Mesothelial cell of epicardium (in vitro differentiated cells): ENCODE measurements around the gene C2CD3. TPM values are rescaled to one million over a fixed set of nuclear protein-coding genes. Genes with fewer than 3 reads are reported as not detected.
"Not testable (repeated sequence)": the region's sequence is repeated elsewhere in the genome, so short reads cannot be mapped to it uniquely, and the experiment has no call there.

ENCODE experiments used
- DNase-seq, 2 experiments: peaks; one replicate each; pipeline ENCODE4 v3.0.0; 2021; ENCODE audit warnings: low spot score in 2 of 2; ENCODE audit not compliant: unreplicated experiment in 2 of 2
- H3K27ac Mint-ChIP-seq: 2 replicates; pipeline ENCODE4 v1.8.0; 2021; ENCODE audit warnings: mixed read lengths
- H3K27me3 Mint-ChIP-seq: 2 replicates; pipeline ENCODE4 v1.8.0; 2021; ENCODE audit warnings: low read depth, mixed read lengths
- H3K36me3 Mint-ChIP-seq: 2 replicates; pipeline ENCODE4 v1.8.0; 2021; ENCODE audit warnings: mixed read lengths
- H3K4me1 Mint-ChIP-seq: 2 replicates; pipeline ENCODE4 v1.8.0; 2021; ENCODE audit warnings: mixed read lengths
- H3K4me3 Mint-ChIP-seq: 2 replicates; pipeline ENCODE4 v1.8.0; 2021; ENCODE audit warnings: mild to moderate bottlenecking, moderate library complexity, mixed read lengths
- H3K9me3 Mint-ChIP-seq: 2 replicates; pipeline ENCODE4 v1.8.0; 2021; ENCODE audit warnings: mixed read lengths
- total RNA-seq: library from RNA; stranded (reverse); gene quantifications from 3 replicates; pipeline ENCODE4 v1.2.1, GENCODE V29; 2021
- TF ChIP-seq, protein P1 (sequence below): fragments of 200-600 bp; sonication (generic); IDR thresholded peaks from one replicate; pipeline ENCODE4 v1.5.0; 2021; ENCODE audit warnings: antibody characterized with exemption; ENCODE audit not compliant: unreplicated experiment

Gene C2CD3
- total RNA-seq, 1 donor from 2014 or later: 34.8 TPM

DNA sequence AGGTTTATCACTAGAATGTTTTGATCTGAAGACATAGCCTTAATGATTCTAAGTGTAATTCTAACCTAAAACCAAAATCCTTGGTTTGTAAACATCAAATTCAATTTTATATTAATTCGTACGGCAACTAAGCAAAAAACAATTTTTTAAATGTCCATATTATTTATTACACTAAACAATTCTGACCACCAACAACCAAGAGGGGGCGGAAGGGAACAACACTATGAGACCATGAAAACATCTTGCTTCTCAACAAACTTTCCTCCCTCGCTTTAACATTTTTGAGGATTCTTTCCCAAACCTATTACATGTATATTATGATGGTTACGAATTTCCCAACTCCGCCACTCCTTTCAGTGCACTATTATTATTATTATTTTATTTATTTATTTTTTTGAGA, 181.6 kb downstream of the C2CD3 start:
- Mint-ChIP-seq H3K4me1 (no peaks in the 10 kb centered on the region), H3K9me3 (no peaks in the 10 kb centered on the region), H3K27me3 (peaks cover 3% of the 10 kb centered on the region), H3K36me3 (no peaks in the 10 kb centered on the region), H3K27ac (no peak overlapping the region), H3K4me3 (no peak overlapping the region)
- TF ChIP-seq, protein P1, sequence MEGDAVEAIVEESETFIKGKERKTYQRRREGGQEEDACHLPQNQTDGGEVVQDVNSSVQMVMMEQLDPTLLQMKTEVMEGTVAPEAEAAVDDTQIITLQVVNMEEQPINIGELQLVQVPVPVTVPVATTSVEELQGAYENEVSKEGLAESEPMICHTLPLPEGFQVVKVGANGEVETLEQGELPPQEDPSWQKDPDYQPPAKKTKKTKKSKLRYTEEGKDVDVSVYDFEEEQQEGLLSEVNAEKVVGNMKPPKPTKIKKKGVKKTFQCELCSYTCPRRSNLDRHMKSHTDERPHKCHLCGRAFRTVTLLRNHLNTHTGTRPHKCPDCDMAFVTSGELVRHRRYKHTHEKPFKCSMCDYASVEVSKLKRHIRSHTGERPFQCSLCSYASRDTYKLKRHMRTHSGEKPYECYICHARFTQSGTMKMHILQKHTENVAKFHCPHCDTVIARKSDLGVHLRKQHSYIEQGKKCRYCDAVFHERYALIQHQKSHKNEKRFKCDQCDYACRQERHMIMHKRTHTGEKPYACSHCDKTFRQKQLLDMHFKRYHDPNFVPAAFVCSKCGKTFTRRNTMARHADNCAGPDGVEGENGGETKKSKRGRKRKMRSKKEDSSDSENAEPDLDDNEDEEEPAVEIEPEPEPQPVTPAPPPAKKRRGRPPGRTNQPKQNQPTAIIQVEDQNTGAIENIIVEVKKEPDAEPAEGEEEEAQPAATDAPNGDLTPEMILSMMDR: no peak
- DNase-seq: no peak

DNA sequence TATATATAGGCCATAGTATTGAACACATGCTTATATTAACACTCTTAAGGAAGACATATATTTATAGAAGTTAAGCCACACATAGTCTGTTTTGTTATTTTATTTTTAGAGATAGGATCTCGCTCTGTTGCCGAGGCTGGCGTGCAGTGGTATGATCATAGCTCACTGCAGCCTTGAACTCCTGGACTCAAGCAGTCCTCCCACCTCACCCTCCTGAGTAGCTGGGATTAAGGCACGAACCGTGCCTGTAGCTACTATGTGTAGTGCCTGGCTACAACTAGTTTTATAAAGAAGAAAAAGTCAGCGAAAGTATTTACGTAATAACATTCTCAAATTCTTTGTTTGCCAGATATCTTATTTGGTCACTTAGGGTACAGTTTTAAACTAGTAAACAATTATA, 182.6 kb downstream of the C2CD3 start:
- peaks cover 3% of the 10 kb centered on the region for H3K27me3 Mint-ChIP-seq
- H3K36me3 Mint-ChIP-seq: no peaks in the 10 kb centered on the region
- TF ChIP-seq, protein P1: no peak
- H3K4me3 Mint-ChIP-seq: no peak overlapping the region
- peaks cover 7% of the 10 kb centered on the region for H3K4me1 Mint-ChIP-seq
- no peaks in the 10 kb centered on the region for H3K9me3 Mint-ChIP-seq
- no peak overlapping the region for H3K27ac Mint-ChIP-seq
- DNase-seq: no peak

DNA sequence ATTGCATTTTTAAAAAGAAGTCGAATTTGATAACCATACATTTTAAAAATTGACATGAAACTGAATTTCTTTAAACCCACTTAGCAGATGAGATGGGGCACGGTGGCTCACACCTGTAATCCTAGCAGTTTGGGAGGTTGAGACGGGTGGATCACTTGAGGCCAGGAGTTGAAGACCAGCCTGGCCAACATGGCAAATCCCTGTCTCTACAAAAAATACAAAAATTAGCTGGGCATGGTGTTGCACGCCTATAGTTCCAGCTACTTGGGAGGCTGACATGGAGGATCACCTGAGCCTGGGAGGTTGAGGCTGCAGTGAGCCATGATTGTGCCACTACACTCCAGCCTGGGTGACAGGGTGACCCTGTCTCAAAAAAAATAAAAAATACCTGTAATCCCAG, 185.1 kb downstream of the C2CD3 start:
- not testable (repeated sequence) for H3K27ac Mint-ChIP-seq, H3K4me3 Mint-ChIP-seq, H3K9me3 Mint-ChIP-seq, H3K36me3 Mint-ChIP-seq, H3K27me3 Mint-ChIP-seq, DNase-seq
- H3K4me1 Mint-ChIP-seq: peaks cover 22% of the 10 kb centered on the region

DNA sequence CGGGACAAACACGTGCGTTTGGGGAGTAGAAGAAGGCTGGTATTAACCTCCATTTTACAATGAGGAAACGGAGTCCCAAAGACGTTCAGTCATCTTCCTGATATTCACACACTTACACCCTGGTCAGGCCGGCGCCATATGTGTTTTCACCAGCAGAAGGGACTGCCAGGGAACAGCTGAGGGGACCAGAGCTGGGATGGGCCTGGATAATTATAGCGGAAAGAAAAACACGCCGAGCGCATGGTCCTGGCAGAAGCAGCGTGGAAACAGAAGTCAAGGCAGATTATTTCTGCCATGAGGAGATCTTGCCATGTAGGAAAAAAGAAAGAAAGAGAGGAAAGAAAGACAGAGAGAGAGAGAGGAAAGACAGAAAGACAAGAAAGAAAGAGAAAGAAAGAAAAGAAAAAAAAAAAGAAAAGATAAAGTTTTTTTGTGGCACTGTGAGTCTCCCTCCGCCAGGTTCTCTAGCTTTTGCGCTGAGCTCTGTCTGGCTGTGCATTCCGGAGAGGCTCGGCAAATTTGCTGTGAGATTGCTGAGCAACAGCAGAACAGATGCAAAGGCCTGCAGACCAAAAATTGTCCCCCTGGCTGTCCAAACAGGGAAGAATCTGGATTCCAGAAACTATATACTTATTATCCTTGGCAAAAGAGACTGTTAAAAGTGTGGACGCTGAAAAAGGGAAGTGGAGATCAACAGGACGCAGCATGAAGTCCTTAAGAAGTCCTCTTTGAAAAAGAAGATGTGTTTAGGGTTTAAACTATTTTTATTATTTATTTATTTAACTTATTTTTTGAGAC, 186.9 kb downstream of the C2CD3 start:
- TF ChIP-seq, protein P1: no peak
- no peak for DNase-seq
- H3K27ac Mint-ChIP-seq: peak overlapping the region; percentile 95
- H3K4me3 Mint-ChIP-seq: peak overlapping the region; percentile 82
- peaks cover 9% of the 10 kb centered on the region for H3K27me3 Mint-ChIP-seq
- H3K9me3 Mint-ChIP-seq: no peaks in the 10 kb centered on the region
- peaks cover 25% of the 10 kb centered on the region for H3K4me1 Mint-ChIP-seq
- peaks cover 1% of the 10 kb centered on the region for H3K36me3 Mint-ChIP-seq

DNA sequence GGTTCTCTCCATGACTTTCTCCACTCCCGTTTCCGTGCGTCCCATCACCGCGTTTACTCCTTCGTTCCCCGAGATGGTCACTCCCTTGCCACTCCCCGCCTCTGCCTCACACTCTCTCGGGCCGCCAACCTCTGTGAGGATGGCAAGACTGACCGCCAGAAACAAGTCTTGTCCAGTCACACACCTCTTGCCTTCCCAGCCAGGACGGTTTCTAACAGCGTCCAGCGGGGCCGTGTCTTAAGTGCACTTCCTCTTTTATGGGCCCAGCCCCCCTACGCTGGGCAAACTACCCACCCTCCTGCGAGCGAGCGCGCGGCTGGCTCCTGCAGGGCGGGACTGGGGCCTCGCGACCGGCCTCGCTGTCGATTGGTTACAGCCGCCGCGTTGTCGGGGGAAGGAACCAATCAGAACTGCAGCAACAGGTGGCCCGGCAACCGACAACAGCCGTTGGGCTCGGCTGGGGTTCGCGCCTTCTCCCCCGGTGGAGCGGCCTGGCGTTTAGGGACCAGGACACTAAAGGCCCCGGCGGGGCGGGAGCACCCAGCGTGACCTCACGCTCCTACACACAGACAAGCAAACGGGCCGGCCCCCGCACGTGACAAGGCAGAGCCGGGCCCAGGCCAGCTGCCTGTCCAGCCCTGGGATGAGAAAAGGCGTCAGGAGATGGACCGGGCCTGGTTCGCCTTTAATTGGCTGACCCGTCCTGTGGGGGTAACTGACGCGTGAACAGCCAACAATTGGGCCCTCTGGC, 187.6 kb downstream of the C2CD3 start:
- Mint-ChIP-seq H3K27ac (peak overlapping the region; percentile 95), H3K27me3 (peaks cover 9% of the 10 kb centered on the region), H3K36me3 (peaks cover 5% of the 10 kb centered on the region), H3K4me3 (peak overlapping the region; percentile 82), H3K4me1 (peaks cover 25% of the 10 kb centered on the region), H3K9me3 (no peaks in the 10 kb centered on the region)
- peak; percentile 74 to 84 for DNase-seq
- TF ChIP-seq, protein P1: no peak

DNA sequence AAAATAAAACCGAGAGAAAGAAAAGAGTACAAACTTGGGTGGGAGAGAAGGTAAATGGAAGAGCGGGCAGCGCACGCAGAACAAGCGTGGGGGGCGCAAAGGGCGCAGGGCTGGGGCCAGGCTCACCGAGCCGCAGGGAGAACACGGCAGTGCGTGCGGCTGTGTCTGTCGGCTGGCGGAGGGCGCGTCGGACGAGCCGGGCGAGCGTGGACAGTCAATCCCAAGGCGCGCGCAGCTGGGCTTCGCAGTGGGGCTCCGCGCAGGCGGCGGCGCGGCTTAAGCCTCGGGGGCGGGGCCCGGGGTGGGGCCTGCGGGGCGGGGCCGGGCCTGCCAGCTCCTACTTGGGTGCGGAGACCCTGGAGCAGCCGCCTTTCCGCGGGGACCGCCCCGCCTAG, 188.2 kb downstream of the C2CD3 start, which contains the start of gene UCP2:
Gene UCP2, minus strand, starts transcription at position 249 of the 395 bp plus-strand sequence. CDS start 4,465 bp downstream, outside the sequence.
- H3K36me3 Mint-ChIP-seq: peaks cover 5% of the 10 kb centered on the region
- peaks cover 25% of the 10 kb centered on the region for H3K4me1 Mint-ChIP-seq
- no peaks in the 10 kb centered on the region for H3K9me3 Mint-ChIP-seq

More for the DNA sequence above, 188.2 kb downstream of the C2CD3 start, which contains the start of gene UCP2:
- DNase-seq: peak; percentile 70 to 75
- TF ChIP-seq, protein P1: no peak
- peak within 1 kb of the TSS; percentile 95 for H3K27ac Mint-ChIP-seq
- peak within 1 kb of the TSS; percentile 82 for H3K4me3 Mint-ChIP-seq
- H3K27me3 Mint-ChIP-seq: peaks cover 9% of the 10 kb centered on the region
